H1 (cell line): ENCODE results near the gene ARHGEF28. TPM values are rescaled to one million over a fixed set of nuclear protein-coding genes. Genes with fewer than 3 reads are reported as not detected.

Experiments
- CBX8 ChIP-seq: fragments of 300-800, 300-1000 bp; sonication (generic); IDR thresholded peaks from 2 replicates; pipeline ENCODE4 v1.7.1; 2016; ENCODE audit warnings: low read depth, low read length, borderline replicate concordance
- CTBP2 ChIP-seq: IDR thresholded peaks from 2 replicates; pipeline ENCODE4 v1.7.0; 2011; ENCODE audit warnings: borderline replicate concordance, mild to moderate bottlenecking, moderate library complexity, mixed read lengths, low read length; ENCODE audit not compliant: insufficient read depth, insufficient read length
- HDAC6 ChIP-seq: IDR thresholded peaks from one replicate; pipeline ENCODE4 v1.7.1; 2012; ENCODE audit warnings: low read depth, mild to moderate bottlenecking, inconsistent platforms, low read length, moderate library complexity
- MAFK ChIP-seq: IDR thresholded peaks from 2 replicates; pipeline ENCODE4 v1.6.1; 2012; ENCODE audit warnings: low read depth, mild to moderate bottlenecking, improper control_type of control experiment, low read length
- NANOG ChIP-seq: IDR thresholded peaks from 2 replicates; pipeline ENCODE4 v1.6.1; 2011; ENCODE audit warnings: low read length, low read depth, mild to moderate bottlenecking, inconsistent platforms; ENCODE audit not compliant: insufficient read depth, poor library complexity, severe bottlenecking
- SRF ChIP-seq: IDR thresholded peaks from 2 replicates; pipeline ENCODE4 v1.6.1; 2011; ENCODE audit warnings: mild to moderate bottlenecking, low read depth, low read length, moderate library complexity
- TAF7 ChIP-seq: optimal IDR thresholded peaks from 2 replicates; pipeline ENCODE3; 2011; ENCODE audit warnings: low read depth, mild to moderate bottlenecking, inconsistent platforms, low read length, moderate library complexity, borderline replicate concordance
- polyA plus RNA-seq, 7 experiments: library from polyadenylated mRNA; depleted of rRNA in 3 of 7; stranded (reverse) in 5 of 7; unstranded in 2 of 7; fragments of >200 nt in 5 of 7; fragments of 200-250 nt in 2 of 7; gene quantifications; 1 replicate in 5 of 7; 2 replicates in 1 of 7; 4 replicates in 1 of 7; pipeline versions ENCODE4 v1.2.1 to v1.2.3, GENCODE V29; 2011 to 2013; ENCODE audit warnings: missing spikeins in 2 of 7, mixed read lengths in 2 of 7
- total RNA-seq: library from RNA; stranded (reverse); fragmentation: NEBNext Ultra II Directional; extraction: Animal tissue kit (Norgen Biotek cat#: 25700); gene quantifications from 2 replicates; pipeline ENCODE4 v1.2.1, GENCODE V29; 2021

Gene ARHGEF28
- total and polyA plus RNA-seq, 2 of the 8 experiments (the other 6 are each of a cell fraction or from before 2014, with no cell fraction given) = 0.33 to 1.0 TPM

DNA sequence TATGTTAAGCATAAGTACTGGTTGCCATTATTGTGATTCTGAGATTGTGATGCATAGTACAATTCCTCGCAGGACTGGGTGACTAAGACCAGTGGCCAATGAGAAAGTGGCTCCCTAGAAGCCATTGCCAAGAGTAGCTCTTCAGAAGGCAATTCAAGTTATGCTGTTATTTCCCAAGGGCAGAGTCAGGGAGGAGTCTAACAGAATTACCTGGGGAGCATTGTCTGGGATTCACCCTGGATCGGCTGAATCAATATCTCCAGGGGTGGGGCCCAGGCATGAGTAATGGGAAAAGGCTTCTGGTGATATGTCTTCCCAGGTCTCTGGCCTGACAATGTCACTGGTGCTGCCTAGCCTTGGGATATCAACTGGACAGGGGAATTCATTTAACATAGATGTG lies 10.9 kb upstream of the ARHGEF28 start (continued):
- TF ChIP-seq TAF7 (no peak), CBX8 (no peak), HDAC6 (no peak), SRF (no peak), MAFK (no peak), NANOG (no peak), CTBP2 (no peak)
